HFF-Myc (cell line): ENCODE measurements around the gene CLEC4F.

Source experiments
- DNase-seq: peaks from one replicate; pipeline ENCODE4 v3.0.0-alpha.2; 2011; ENCODE audit warnings: low read depth; ENCODE audit errors: extremely low read depth
- H3K4me3 ChIP-seq: replicated peaks from 2 replicates; pipeline ENCODE4 v1.5.1; 2011; ENCODE audit warnings: low read depth, mild to moderate bottlenecking, control low read depth, low read length
- TF ChIP-seq, protein P1 (sequence below): IDR thresholded peaks from 2 replicates; pipeline ENCODE4 v1.5.1; 2012; ENCODE audit warnings: mild to moderate bottlenecking, low read depth, low read length, control low read depth; ENCODE audit errors: missing control alignments

CLEC4F gene

DNA sequence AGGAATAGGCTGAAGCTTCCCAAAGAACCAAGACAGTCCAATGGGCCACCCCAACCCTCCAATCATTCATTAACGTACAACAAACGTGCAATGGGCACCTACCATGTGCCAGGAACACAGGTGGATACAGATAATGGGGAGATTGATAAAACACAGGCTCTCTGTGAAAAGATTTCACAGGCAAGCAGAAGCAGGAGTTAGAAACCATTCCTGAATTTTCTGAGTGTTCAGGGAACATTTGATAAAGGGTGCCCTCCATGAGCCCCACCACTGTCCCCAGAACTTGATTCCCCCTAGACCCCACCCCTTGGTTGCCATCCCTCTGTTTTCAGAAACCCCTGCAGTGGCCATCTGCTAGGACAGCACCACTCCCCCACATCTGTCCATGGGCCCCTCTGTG, 13.7 kb upstream of the CLEC4F start:
- no peak for DNase-seq

GRCh38 chr2:70833246-70833645, 12.8 kb upstream of the CLEC4F start:
- no peak overlapping the region for H3K4me3 ChIP-seq
- TF ChIP-seq, protein P1, sequence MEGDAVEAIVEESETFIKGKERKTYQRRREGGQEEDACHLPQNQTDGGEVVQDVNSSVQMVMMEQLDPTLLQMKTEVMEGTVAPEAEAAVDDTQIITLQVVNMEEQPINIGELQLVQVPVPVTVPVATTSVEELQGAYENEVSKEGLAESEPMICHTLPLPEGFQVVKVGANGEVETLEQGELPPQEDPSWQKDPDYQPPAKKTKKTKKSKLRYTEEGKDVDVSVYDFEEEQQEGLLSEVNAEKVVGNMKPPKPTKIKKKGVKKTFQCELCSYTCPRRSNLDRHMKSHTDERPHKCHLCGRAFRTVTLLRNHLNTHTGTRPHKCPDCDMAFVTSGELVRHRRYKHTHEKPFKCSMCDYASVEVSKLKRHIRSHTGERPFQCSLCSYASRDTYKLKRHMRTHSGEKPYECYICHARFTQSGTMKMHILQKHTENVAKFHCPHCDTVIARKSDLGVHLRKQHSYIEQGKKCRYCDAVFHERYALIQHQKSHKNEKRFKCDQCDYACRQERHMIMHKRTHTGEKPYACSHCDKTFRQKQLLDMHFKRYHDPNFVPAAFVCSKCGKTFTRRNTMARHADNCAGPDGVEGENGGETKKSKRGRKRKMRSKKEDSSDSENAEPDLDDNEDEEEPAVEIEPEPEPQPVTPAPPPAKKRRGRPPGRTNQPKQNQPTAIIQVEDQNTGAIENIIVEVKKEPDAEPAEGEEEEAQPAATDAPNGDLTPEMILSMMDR, result no peak
- DNase-seq, result no peak

More for the DNA sequence above, 13.7 kb upstream of the CLEC4F start:
- H3K4me3 ChIP-seq, result no peak overlapping the region
- TF ChIP-seq, protein P1, result no peak

DNA sequence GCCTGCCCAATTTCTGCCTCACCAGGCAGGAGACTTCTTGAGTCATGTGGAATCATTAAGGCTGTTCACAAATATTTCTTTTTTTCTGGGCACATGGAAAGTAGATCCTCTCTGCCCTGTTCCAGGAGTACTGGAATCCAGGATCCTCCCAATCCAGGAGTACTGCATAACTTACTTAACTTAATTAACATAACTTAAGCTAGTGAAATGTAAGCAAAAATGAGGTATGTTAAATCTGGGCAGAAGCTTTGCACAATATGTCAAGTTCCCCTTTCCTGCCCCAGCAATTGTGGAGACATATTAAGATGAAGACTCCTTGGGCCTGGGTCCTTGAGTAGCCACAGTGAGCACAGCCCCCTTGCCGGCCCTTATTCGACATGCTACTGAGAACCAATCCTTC, 12.0 kb upstream of the CLEC4F start:
- no peak for DNase-seq
- TF ChIP-seq, protein P1, result no peak

GRCh38 chr2:70831861-70832260, 11.5 kb upstream of the CLEC4F start:
- TF ChIP-seq, protein P1, result no peak
- no peak for DNase-seq
- H3K4me3 ChIP-seq, result no peak overlapping the region

More for the DNA sequence above, 12.0 kb upstream of the CLEC4F start:
- H3K4me3 ChIP-seq, result no peak overlapping the region

- DNase-seq, result no peak
- TF ChIP-seq, protein P1, result no peak
- H3K4me3 ChIP-seq, result no peak overlapping the region
Observed at GRCh38 chr2:70830366-70830765, 10.0 kb upstream of the CLEC4F start.

DNA sequence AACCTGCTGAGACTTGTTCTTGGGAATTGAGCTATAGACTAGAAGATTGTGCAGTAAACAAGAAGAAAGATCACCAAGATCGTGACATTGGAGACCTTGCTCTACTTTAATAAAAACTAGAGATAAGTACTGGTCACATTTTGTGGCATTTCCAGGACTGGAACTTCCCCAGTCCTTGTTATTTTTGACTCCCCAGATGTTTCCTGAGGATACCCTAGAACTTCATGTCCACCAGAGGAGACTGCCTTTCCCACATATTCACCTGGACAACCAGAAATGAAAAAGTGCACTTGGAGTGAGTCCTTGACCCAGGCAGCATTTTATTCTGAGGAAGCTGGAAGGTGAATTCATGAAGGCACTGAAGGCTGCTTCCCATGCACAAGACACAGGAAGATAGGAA, 9.5 kb upstream of the CLEC4F start:
- TF ChIP-seq, protein P1, result no peak
- DNase-seq, result no peak
- no peak overlapping the region for H3K4me3 ChIP-seq
